SK-N-SH (cell line): ENCODE results near the gene VEGFB. TPM values are rescaled to one million over a fixed set of nuclear protein-coding genes. Genes with fewer than 3 reads are reported as not detected.

ENCODE experiments used
- EP300 ChIP-seq, 2 experiments: IDR thresholded peaks; 2 replicates each; pipeline versions ENCODE4 v1.4.0 to v1.6.1; 2012; ENCODE audit warnings: borderline replicate concordance in 1 of 2, low read depth in 1 of 2, low read length in 1 of 2
- EZH2phosphoT487 ChIP-seq: fragments of 200-600 bp; sonication (generic); IDR thresholded peaks from 2 replicates; pipeline ENCODE4 v1.6.1; 2017; ENCODE audit warnings: low read depth, mixed run types, mild to moderate bottlenecking, antibody characterized with exemption, moderate library complexity, borderline replicate concordance
- FOXJ3 ChIP-seq: sonication (generic); formaldehyde crosslinking; IDR thresholded peaks from 2 replicates; pipeline ENCODE4 v1.5.1; 2020; ENCODE audit warnings: mild to moderate bottlenecking, missing genetic modification reagents
- MAX ChIP-seq: IDR thresholded peaks from 2 replicates; pipeline ENCODE4 v1.4.0; 2012; ENCODE audit warnings: low read depth
- MXI1 ChIP-seq: IDR thresholded peaks from 2 replicates; pipeline ENCODE4 v1.6.1; 2012; ENCODE audit warnings: mild to moderate bottlenecking, low read depth, low read length, improper control_type of control experiment
- RCOR1 ChIP-seq: fragments of 150-350 bp; IDR thresholded peaks from 2 replicates; pipeline ENCODE4 v1.6.1; 2017; ENCODE audit warnings: antibody characterized with exemption, low read length
- RFX5 ChIP-seq: IDR thresholded peaks from 2 replicates; pipeline ENCODE4 v1.6.1; 2012; ENCODE audit warnings: mild to moderate bottlenecking, improper control_type of control experiment, low read length
- RXRA ChIP-seq: IDR thresholded peaks from 2 replicates; pipeline ENCODE4 v1.4.0; 2012; ENCODE audit warnings: low read depth, mild to moderate bottlenecking, borderline replicate concordance
- SIN3A ChIP-seq: IDR thresholded peaks from 2 replicates; pipeline ENCODE4 v1.6.1; 2012; ENCODE audit warnings: low read depth, mild to moderate bottlenecking, low read length, moderate library complexity, borderline replicate concordance
- TAF1 ChIP-seq: IDR thresholded peaks from 2 replicates; pipeline ENCODE4 v1.6.1; 2012; ENCODE audit warnings: low read depth, mild to moderate bottlenecking, low read length, moderate library complexity, borderline replicate concordance
- TEAD4 ChIP-seq: IDR thresholded peaks from 2 replicates; pipeline ENCODE4 v1.4.0; 2012; ENCODE audit warnings: mild to moderate bottlenecking, borderline replicate concordance; ENCODE audit not compliant: insufficient read depth
- USF1 ChIP-seq: IDR thresholded peaks from 2 replicates; pipeline ENCODE4 v1.4.0; 2012; ENCODE audit warnings: low read depth, borderline replicate concordance
- YY1 ChIP-seq: IDR thresholded peaks from 2 replicates; pipeline ENCODE4 v1.4.0; 2012; ENCODE audit warnings: low read depth, mild to moderate bottlenecking
- polyA plus RNA-seq, 3 experiments: library from polyadenylated mRNA; depleted of rRNA; stranded (reverse); fragments of >200 nt; gene quantifications; 2 replicates each; pipeline ENCODE4 v1.2.3, GENCODE V29; 2012
- TF ChIP-seq, protein P1 (sequence below): IDR thresholded peaks from 2 replicates; pipeline ENCODE4 v1.6.1; 2012; ENCODE audit warnings: mild to moderate bottlenecking, low read depth, low read length, moderate library complexity
- TF ChIP-seq, protein P2 (sequence below): fragments of 200-600 bp; sonication (generic); IDR thresholded peaks from 2 replicates; pipeline ENCODE4 v1.6.1; 2017; ENCODE audit warnings: antibody characterized with exemption, mild to moderate bottlenecking, moderate library complexity
- TF ChIP-seq, protein P3 (sequence below): IDR thresholded peaks from 2 replicates; pipeline ENCODE4; 2012

VEGFB gene
- polyA plus RNA-seq, 1 of the 3 experiments (the other 2 are of a cell fraction), result 29.9 TPM

GRCh38 chr11:64234647-64235379, 429 bp downstream of the VEGFB start (continued):
- TF ChIP-seq, protein P1, sequence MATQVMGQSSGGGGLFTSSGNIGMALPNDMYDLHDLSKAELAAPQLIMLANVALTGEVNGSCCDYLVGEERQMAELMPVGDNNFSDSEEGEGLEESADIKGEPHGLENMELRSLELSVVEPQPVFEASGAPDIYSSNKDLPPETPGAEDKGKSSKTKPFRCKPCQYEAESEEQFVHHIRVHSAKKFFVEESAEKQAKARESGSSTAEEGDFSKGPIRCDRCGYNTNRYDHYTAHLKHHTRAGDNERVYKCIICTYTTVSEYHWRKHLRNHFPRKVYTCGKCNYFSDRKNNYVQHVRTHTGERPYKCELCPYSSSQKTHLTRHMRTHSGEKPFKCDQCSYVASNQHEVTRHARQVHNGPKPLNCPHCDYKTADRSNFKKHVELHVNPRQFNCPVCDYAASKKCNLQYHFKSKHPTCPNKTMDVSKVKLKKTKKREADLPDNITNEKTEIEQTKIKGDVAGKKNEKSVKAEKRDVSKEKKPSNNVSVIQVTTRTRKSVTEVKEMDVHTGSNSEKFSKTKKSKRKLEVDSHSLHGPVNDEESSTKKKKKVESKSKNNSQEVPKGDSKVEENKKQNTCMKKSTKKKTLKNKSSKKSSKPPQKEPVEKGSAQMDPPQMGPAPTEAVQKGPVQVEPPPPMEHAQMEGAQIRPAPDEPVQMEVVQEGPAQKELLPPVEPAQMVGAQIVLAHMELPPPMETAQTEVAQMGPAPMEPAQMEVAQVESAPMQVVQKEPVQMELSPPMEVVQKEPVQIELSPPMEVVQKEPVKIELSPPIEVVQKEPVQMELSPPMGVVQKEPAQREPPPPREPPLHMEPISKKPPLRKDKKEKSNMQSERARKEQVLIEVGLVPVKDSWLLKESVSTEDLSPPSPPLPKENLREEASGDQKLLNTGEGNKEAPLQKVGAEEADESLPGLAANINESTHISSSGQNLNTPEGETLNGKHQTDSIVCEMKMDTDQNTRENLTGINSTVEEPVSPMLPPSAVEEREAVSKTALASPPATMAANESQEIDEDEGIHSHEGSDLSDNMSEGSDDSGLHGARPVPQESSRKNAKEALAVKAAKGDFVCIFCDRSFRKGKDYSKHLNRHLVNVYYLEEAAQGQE, result no peak
- no peak for TF ChIP-seq RCOR1
- no peak for TF ChIP-seq MAX
- TF ChIP-seq, protein P2, sequence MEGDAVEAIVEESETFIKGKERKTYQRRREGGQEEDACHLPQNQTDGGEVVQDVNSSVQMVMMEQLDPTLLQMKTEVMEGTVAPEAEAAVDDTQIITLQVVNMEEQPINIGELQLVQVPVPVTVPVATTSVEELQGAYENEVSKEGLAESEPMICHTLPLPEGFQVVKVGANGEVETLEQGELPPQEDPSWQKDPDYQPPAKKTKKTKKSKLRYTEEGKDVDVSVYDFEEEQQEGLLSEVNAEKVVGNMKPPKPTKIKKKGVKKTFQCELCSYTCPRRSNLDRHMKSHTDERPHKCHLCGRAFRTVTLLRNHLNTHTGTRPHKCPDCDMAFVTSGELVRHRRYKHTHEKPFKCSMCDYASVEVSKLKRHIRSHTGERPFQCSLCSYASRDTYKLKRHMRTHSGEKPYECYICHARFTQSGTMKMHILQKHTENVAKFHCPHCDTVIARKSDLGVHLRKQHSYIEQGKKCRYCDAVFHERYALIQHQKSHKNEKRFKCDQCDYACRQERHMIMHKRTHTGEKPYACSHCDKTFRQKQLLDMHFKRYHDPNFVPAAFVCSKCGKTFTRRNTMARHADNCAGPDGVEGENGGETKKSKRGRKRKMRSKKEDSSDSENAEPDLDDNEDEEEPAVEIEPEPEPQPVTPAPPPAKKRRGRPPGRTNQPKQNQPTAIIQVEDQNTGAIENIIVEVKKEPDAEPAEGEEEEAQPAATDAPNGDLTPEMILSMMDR, result no peak
- no peak for TF ChIP-seq USF1
- TF ChIP-seq, protein P3, sequence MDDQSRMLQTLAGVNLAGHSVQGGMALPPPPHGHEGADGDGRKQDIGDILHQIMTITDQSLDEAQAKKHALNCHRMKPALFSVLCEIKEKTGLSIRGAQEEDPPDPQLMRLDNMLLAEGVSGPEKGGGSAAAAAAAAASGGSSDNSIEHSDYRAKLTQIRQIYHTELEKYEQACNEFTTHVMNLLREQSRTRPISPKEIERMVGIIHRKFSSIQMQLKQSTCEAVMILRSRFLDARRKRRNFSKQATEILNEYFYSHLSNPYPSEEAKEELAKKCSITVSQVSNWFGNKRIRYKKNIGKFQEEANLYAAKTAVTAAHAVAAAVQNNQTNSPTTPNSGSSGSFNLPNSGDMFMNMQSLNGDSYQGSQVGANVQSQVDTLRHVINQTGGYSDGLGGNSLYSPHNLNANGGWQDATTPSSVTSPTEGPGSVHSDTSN, result no peak
- peak; percentile 60 for TF ChIP-seq MXI1
- TF ChIP-seq FOXJ3, result no peak
- no peak for TF ChIP-seq TAF1
- no peak for TF ChIP-seq TEAD4
- no peak for TF ChIP-seq EP300 (IDR thresholded peaks at IDR 0.05; ENCODE audit: borderline replicate concordance in 1 of 2, low read depth in 1 of 2, low read length in 1 of 2)
- no peak for TF ChIP-seq YY1
- TF ChIP-seq RFX5, result no peak
- no peak for TF ChIP-seq RXRA
- peak; percentile 42; the same call in 1 of the 2 replicates for TF ChIP-seq SIN3A
- TF ChIP-seq EZH2phosphoT487, result no peak
